HG02678 (cell line): ENCODE measurements around the gene LYPD5.
A peak's percentile ranks its signal among the peaks of the same experiment; 100 is the strongest.
"Not testable (repeated sequence)": the region's sequence is repeated elsewhere in the genome, so short reads cannot be mapped to it uniquely, and the experiment has no call there.

Source experiments
- ATAC-seq: cut with Tn5 transposase; IDR thresholded peaks from one replicate; pipeline ENCODE4 v1.9.1; 2021; ENCODE audit warnings: mild to moderate bottlenecking, moderate library complexity; ENCODE audit not compliant: unreplicated experiment

Gene LYPD5

GRCh38 chr19:43802216-43802951 is at the start of gene LYPD5:
TSS of gene LYPD5 (minus strand) at chr19:43802447. CDS start at chr19:43802380, 67 bp downstream.
- no peak for ATAC-seq

GRCh38 chr19:43848821-43849220 is 46.6 kb upstream of the LYPD5 start:
- no peak for ATAC-seq

- ATAC-seq, result no peak
Measured at GRCh38 chr19:43847884-43848283, 45.6 kb upstream of the LYPD5 start.

GRCh38 chr19:43847246-43847645 is 45.0 kb upstream of the LYPD5 start:
- no peak for ATAC-seq

- no peak for ATAC-seq
Measured at GRCh38 chr19:43842007-43842406, 39.8 kb upstream of the LYPD5 start.

- ATAC-seq, result no peak
Measured at GRCh38 chr19:43839139-43839538, 36.9 kb upstream of the LYPD5 start.

- peak; percentile 89 for ATAC-seq
Measured at GRCh38 chr19:43826787-43827754, 24.8 kb upstream of the LYPD5 start, which contains the start of gene ZNF283. TSS of gene ZNF283 (plus strand) at chr19:43827321. CDS start at chr19:43833505, 6,184 bp downstream.

GRCh38 chr19:43824572-43824971 is 22.3 kb upstream of the LYPD5 start:
- ATAC-seq, result not testable (repeated sequence)

GRCh38 chr19:43823856-43824255 is 21.6 kb upstream of the LYPD5 start:
- ATAC-seq, result not testable (repeated sequence)

- no peak for ATAC-seq
Measured at GRCh38 chr19:43820884-43821215, 18.6 kb upstream of the LYPD5 start.

GRCh38 chr19:43820098-43820883 is 18.0 kb upstream of the LYPD5 start:
- no peak for ATAC-seq

- ATAC-seq, result no peak
Measured at GRCh38 chr19:43818500-43818899, 16.3 kb upstream of the LYPD5 start.

- not testable (repeated sequence) for ATAC-seq
Measured at GRCh38 chr19:43817454-43817853, 15.2 kb upstream of the LYPD5 start.

- no peak for ATAC-seq
Measured at GRCh38 chr19:43814663-43815352, 12.6 kb upstream of the LYPD5 start.

GRCh38 chr19:43812688-43813087 is 10.4 kb upstream of the LYPD5 start:
- ATAC-seq, result no peak

GRCh38 chr19:43812259-43812658 is 10.0 kb upstream of the LYPD5 start:
- no peak for ATAC-seq

- no peak for ATAC-seq
Measured at GRCh38 chr19:43811837-43812236, 9.6 kb upstream of the LYPD5 start.

- no peak for ATAC-seq
Measured at GRCh38 chr19:43809762-43810696, 7.8 kb upstream of the LYPD5 start.

- ATAC-seq, result no peak
Measured at GRCh38 chr19:43807651-43808050, 5.4 kb upstream of the LYPD5 start.
